Mucosa of descending colon (tissue), 3 donors: ENCODE measurements around the gene ZSWIM3. TPM values are rescaled to one million over a fixed set of nuclear protein-coding genes. Genes with fewer than 3 reads are reported as not detected.

Experiments used
- ATAC-seq: fragments of 200-7000 bp; cut with Tn5 transposase; one replicate; pipeline ENCODE4 v1.9.1; 2020; ENCODE audit warnings: mild to moderate bottlenecking, moderate library complexity
- DNase-seq, 3 donors: peaks; one replicate each; pipeline ENCODE4 v3.0.0-alpha.2; 2020
- H3K36me3 ChIP-seq: fragments of 200-600 bp; one replicate; pipeline ENCODE4 v1.8.0; 2021; ENCODE audit warnings: low read depth, mild to moderate bottlenecking
- H3K4me1 ChIP-seq: fragments of 200-600 bp; one replicate; pipeline ENCODE4 v1.8.0; 2021; ENCODE audit warnings: low read depth, mild to moderate bottlenecking
- H3K4me3 ChIP-seq: fragments of 200-600 bp; one replicate; pipeline ENCODE4 v1.8.0; 2021; ENCODE audit warnings: mild to moderate bottlenecking
- H3K9me3 ChIP-seq: fragments of 200-600 bp; one replicate; pipeline ENCODE4 v1.8.0; 2021; ENCODE audit warnings: mild to moderate bottlenecking
- CTCF ChIP-seq: fragments of 200-600 bp; IDR thresholded peaks from one replicate; pipeline ENCODE4 v1.8.0; 2022; ENCODE audit warnings: antibody characterized with exemption, mild to moderate bottlenecking
- intact Hi-C, 2 donors: fragments of 100-400 bp; cut with DNase I in 1 of 2; cut with micrococcal nuclease in 1 of 2; formaldehyde crosslinking; loops; one replicate each; pipeline versions ENCODE4 v1.11.0 to v1.11.1; 2022; cut with DNase I, micrococcal nuclease
- total RNA-seq, 3 donors: library from RNA; stranded (reverse); fragmentation: NEBNext Ultra II Directional in 2 of 3; extraction: Animal tissue kit (Norgen Biotek cat#: 25700) in 2 of 3; gene quantifications; one replicate each; pipeline versions ENCODE4 v1.2.1 to v1.2.4, GENCODE V29; 2021 to 2023
- donor health status: DM: no; HTN: no; CAD: no; lungs with moderate emphysema.
- donor health status: DM: no; HTN: no; CAD: no.
- donor health status: DM: no; HTN: yes; CAD: no.

ZSWIM3 gene
- total RNA-seq, 3 donors from 2014 or later: 3.3 to 7.4 (median 5.7) TPM

DNA sequence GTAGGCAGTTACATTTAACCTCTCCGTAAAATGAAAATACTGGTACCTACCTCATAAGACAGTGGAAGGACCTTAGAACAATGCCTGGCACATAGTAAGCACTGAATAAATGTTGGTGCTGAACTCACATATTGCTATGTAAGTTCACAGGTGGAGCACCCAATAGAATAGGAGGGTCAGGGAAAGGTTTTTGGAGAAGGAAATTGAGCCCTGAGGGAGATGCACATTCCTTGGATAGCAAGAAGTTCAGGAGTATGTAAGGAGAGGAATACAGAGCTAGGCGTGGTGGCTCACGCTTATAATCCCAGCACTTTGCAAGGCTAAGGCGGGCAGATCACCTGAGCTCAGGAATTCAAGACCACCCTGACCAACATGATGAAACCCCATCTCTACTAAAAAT lies 37.9 kb upstream of the ZSWIM3 start:
- no peaks in the 10 kb centered on the region for H3K36me3 ChIP-seq
- no peak for ATAC-seq
- no peak for TF ChIP-seq CTCF
- no peak overlapping the region for H3K4me3 ChIP-seq
- no peak for DNase-seq
- H3K4me1 ChIP-seq: peaks cover 11% of the 10 kb centered on the region
- intact Hi-C loops: no loop called here
- no peaks in the 10 kb centered on the region for H3K9me3 ChIP-seq

- TF ChIP-seq CTCF: no peak
- no peaks in the 10 kb centered on the region for H3K36me3 ChIP-seq
- DNase-seq (peak in 1 of 3 donors; percentile 77), ATAC-seq (peak; percentile 85)
- no peak overlapping the region for H3K4me3 ChIP-seq
- no peaks in the 10 kb centered on the region for H3K9me3 ChIP-seq
- intact Hi-C loops: loop anchor here in 1 of 2 donors (10.0 kb wide), 1 partner anchor 113 kb away; the partner anchor contains the start of gene PCIF1
- H3K4me1 ChIP-seq: peaks cover 11% of the 10 kb centered on the region
Measured at GRCh38 chr20:45821947-45822346, 35.5 kb upstream of the ZSWIM3 start.

DNA sequence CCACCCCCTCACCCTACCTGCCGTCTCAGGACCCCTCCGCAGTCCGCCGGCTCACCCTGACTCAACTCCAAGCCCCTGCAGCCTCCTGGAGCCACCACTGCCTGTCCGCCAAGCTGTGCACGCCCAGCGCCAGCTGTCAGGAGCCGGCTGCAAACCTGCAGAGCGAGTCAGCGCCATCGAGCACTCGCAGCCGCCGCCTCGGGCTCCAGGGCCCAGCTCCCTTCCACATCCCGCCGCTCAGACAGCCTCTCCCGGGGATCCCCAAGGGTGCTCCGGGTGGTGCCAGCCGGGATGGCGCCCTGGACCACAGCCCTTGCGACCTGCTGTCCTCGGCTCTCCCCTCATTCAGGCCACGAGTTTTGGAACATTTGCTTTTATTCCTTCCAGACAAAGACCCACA lies 34.6 kb upstream of the ZSWIM3 start:
- intact Hi-C loops: loop anchor here in 1 of 2 donors (10.0 kb wide), 1 partner anchor 112 kb away; the partner anchor contains the start of gene PCIF1
- ATAC-seq (peak; percentile 76), DNase-seq (peak; percentile 71 to 79 (median 73))
- H3K36me3 ChIP-seq: no peaks in the 10 kb centered on the region
- no peaks in the 10 kb centered on the region for H3K9me3 ChIP-seq
- TF ChIP-seq CTCF: no peak
- H3K4me1 ChIP-seq: peaks cover 11% of the 10 kb centered on the region
- H3K4me3 ChIP-seq: no peak overlapping the region

DNA sequence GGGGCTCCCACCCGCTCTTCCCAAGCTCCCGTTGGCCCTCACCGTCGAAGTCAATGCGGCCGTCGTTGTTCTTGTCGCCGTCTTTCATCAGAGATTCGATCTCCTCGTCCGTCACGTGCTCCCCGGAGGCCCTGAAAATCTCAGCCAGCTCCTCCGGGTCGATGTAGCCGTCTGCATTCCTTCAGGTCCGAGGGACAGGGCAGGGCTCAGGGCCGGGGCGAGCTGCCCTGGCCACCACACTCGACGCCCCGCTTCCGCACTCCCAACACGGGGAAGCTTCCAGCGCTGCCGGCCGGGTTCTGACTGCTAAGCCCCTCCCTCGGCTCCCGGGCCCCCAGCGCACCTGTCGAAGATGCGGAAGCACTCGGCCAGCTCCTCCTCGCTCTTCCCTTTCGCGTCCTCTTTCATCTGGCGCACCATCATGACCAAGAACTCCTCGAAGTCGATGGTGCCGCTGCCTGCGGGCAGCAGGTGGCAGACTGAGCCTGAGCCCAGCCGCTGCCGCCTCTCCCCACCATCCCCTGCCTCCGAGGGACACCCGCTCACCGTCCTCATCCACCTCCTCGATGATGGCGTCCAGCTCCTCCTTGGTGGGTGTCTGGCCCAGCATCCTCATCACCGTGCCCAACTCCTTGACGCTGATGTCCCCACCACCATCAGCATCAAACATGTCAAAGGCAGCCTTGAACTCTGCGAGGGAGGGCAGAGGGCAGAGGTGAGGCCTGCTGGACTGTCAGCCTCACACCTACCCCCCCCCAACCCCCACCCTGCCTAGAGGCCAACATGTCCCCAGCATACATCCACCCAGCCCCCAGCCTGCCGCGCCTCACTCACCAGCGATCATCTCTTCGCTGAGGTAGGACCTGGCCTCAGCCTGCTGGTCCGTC lies 33.2 kb upstream of the ZSWIM3 start:
- intact Hi-C loops: loop anchor here in 1 of 2 donors (10.0 kb wide), 1 partner anchor 111 kb away; the partner anchor contains the start of gene PCIF1
- Histone ChIP-seq H3K4me3 (no peak overlapping the region), H3K36me3 (no peaks in the 10 kb centered on the region), H3K4me1 (peaks cover 11% of the 10 kb centered on the region), H3K9me3 (no peaks in the 10 kb centered on the region)
- no peak for TF ChIP-seq CTCF
- ATAC-seq (peak; percentile 71), DNase-seq (peak; percentile 68 to 75 (median 75))

DNA sequence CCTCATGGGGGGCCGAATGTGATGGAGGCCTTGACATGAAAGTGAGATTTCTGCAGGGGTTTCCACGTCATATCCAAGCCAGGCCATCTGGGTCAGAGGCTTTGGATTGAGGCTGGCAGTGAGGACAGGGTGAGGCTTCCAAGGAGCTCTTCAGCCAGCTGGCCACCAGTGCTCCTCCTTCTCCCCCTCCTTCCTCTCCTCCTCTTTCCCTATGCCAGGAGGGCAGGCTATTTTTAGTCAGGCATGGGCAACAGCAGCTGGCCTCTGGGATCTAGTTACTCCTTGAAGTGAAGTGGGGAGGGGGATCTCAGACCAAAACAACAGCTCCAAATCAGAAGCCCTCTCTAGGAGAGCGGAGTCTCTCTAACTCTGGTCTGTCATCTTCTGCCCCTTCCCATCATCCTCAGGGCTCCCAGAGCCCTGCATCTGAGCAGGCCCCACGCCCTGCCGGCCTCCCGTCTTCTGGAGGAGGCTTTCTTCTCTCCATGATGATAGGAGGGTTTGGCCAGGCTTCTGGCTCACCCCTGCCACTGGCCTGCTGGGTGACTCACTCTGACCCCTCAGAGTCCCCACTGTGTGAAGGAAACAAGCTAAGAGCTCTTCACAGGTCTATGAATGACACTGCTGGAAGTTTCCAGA lies 30.9 kb upstream of the ZSWIM3 start:
- no peak for ATAC-seq

More for the DNA sequence above, 30.9 kb upstream of the ZSWIM3 start:
- intact Hi-C loops: loop anchor here in 1 of 2 donors (10.0 kb wide), 1 partner anchor 108 kb away; the partner anchor contains the start of gene PCIF1
- DNase-seq: no peak
- H3K4me3 ChIP-seq: no peak overlapping the region
- TF ChIP-seq CTCF: no peak
- H3K9me3 ChIP-seq: no peaks in the 10 kb centered on the region
- H3K36me3 ChIP-seq: no peaks in the 10 kb centered on the region
- H3K4me1 ChIP-seq: peaks cover 11% of the 10 kb centered on the region
